ENCODE data around the gene LDHA. TPM values are rescaled to one million over a fixed set of nuclear protein-coding genes. Genes with fewer than 3 reads are reported as not detected.

LDHA gene
- total and polyA plus RNA-seq, 2 of the 13 experiments (the other 11 are each of a cell fraction or from before 2014, with no cell fraction given) = 805 to 1,547 TPM

- BruUV-seq (replicated peaks) = no TSS peak
- no peak for FAIRE-seq
- POLR2A ChIA-PET = interaction anchor here (1.0 to 5.9 kb wide), 2 partner anchors 13 to 15 kb away, joined by 4 to 298 read pairs; no protein-coding TSS in a partner anchor
- in situ Hi-C loops (cut with HindIII; ENCODE audit: extremely low pct_ligation_motif_present, low pct_unique_long_range_greater_than_20kb) = no loop called here
- Histone ChIP-seq H3K27ac (ENCODE audit: extremely low read length, insufficient read depth, low read length) (no peak overlapping the region), H3K9ac (ENCODE audit: insufficient read depth, low read depth, low read length) (no peak overlapping the region), H2AFZ (ENCODE audit: low read length) (no peak overlapping the region), H3K9me3 (ENCODE audit: low read length) (no peaks in the 10 kb centered on the region), H3K36me3 (replicated peaks in 1 of 2; ENCODE audit: control insufficient read depth in 1 of 2, insufficient read depth in 2 of 2, low read length in 2 of 2) (peaks cover 11 to 54% of the 10 kb centered on the region in 2 experiments), H3K27me3 (ENCODE audit: control insufficient read depth in 1 of 2, insufficient read depth in 2 of 2, low read length in 2 of 2) (no peaks in the 10 kb centered on the region; a peak in 1 of 5 replicates), H3K4me3 (replicated peaks in 1 of 3; ENCODE audit: insufficient read depth in 1 of 3, low read depth in 2 of 3, low read length in 3 of 3) (peak overlapping the region in 2 of 3 experiments; percentile 83 to 97; a peak in 3 of 6 replicates), H3K79me2 (ENCODE audit: insufficient read depth, low read length) (peaks cover 63% of the 10 kb centered on the region), H3K4me2 (ENCODE audit: low read depth, low read length) (peak overlapping the region; percentile 96), H4K20me1 (ENCODE audit: insufficient read depth, low read length) (peaks cover 74% of the 10 kb centered on the region), H3K4me1 (ENCODE audit: insufficient read depth, low read length) (peaks cover 74% of the 10 kb centered on the region)
- no peak for DNase-seq (ENCODE audit: low spot score)
- intact Hi-C loops (cut with micrococcal nuclease; ENCODE audit: unreplicated experiment) = loop anchor here (10.0 kb wide), 1 partner anchor 127 kb away; the partner anchor contains the start of gene TSG101
- CTCF ChIA-PET (ENCODE audit: low intra/inter-chr PET ratio, low total read pairs) = no interaction called here
- TF ChIP-seq ZNF749 (CRISPR knock-in tag; IDR thresholded peaks at IDR 0.05; ENCODE audit: borderline replicate concordance) = no peak
- no peak for TF ChIP-seq DPF2 (CRISPR knock-in tag; IDR thresholded peaks at IDR 0.05; ENCODE audit: borderline replicate concordance, low read depth)
- TF ChIP-seq TRIM22 (IDR thresholded peaks at IDR 0.05) = no peak
- TF ChIP-seq ATF1 (CRISPR knock-in tag; IDR thresholded peaks at IDR 0.05) = no peak
- TF ChIP-seq ZNF326 (CRISPR knock-in tag; IDR thresholded peaks at IDR 0.05; ENCODE audit: borderline replicate concordance) = no peak
- no peak for TF ChIP-seq CREM (IDR thresholded peaks at IDR 0.05)
- no peak for TF ChIP-seq CREM (CRISPR knock-in tag; IDR thresholded peaks at IDR 0.05)
- TF ChIP-seq GABPB1 (CRISPR knock-in tag; IDR thresholded peaks at IDR 0.05) = no peak
- TF ChIP-seq CHD2 (IDR thresholded peaks at IDR 0.05; ENCODE audit: low read depth, low read length) = no peak
- TF ChIP-seq MLXIP (CRISPR knock-in tag; IDR thresholded peaks at IDR 0.05; ENCODE audit: borderline replicate concordance) = no peak
- TF ChIP-seq POGK (CRISPR knock-in tag; conservative IDR thresholded peaks at IDR 0.05) = no peak
- TF ChIP-seq, protein P1, sequence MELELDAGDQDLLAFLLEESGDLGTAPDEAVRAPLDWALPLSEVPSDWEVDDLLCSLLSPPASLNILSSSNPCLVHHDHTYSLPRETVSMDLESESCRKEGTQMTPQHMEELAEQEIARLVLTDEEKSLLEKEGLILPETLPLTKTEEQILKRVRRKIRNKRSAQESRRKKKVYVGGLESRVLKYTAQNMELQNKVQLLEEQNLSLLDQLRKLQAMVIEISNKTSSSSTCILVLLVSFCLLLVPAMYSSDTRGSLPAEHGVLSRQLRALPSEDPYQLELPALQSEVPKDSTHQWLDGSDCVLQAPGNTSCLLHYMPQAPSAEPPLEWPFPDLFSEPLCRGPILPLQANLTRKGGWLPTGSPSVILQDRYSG (CRISPR knock-in tag; IDR thresholded peaks at IDR 0.05) = no peak
- TF ChIP-seq PCBP2 (optimal IDR thresholded peaks at IDR 0.05; ENCODE audit: low read depth, low read length, poor library complexity, severe bottlenecking) = no peak
- TF ChIP-seq RBFOX2 (IDR thresholded peaks at IDR 0.05; ENCODE audit: low read depth, low read length) = peak; percentile 74
- no peak for TF ChIP-seq HOXD1 (CRISPR knock-in tag; IDR thresholded peaks at IDR 0.05)
- peak in 1 of 2 experiments; percentile 30; a peak in 2 of 4 replicates for TF ChIP-seq POLR2A (IDR thresholded peaks at IDR 0.05; ENCODE audit: insufficient read depth in 1 of 2, low read depth in 2 of 2, low read length in 2 of 2)
- TF ChIP-seq, protein P2, sequence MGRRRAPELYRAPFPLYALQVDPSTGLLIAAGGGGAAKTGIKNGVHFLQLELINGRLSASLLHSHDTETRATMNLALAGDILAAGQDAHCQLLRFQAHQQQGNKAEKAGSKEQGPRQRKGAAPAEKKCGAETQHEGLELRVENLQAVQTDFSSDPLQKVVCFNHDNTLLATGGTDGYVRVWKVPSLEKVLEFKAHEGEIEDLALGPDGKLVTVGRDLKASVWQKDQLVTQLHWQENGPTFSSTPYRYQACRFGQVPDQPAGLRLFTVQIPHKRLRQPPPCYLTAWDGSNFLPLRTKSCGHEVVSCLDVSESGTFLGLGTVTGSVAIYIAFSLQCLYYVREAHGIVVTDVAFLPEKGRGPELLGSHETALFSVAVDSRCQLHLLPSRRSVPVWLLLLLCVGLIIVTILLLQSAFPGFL (CRISPR knock-in tag; IDR thresholded peaks at IDR 0.05) = no peak
- 96% methylated on average over 3 of the region's 3 CpGs for WGBS (ENCODE audit: low lambda C conversion rate)
- ATAC-seq = no peak
These were observed 3.6 kb downstream of the LDHA start for GRCh38 chr11:18397921-18398320.
